ENCODE results near the gene MOCS1. TPM values are rescaled to one million over a fixed set of nuclear protein-coding genes. Genes with fewer than 3 reads are reported as not detected.

Gene MOCS1
- total RNA-seq, 2 experiments from 2014 or later, result 2.0 to 2.7 TPM

DNA sequence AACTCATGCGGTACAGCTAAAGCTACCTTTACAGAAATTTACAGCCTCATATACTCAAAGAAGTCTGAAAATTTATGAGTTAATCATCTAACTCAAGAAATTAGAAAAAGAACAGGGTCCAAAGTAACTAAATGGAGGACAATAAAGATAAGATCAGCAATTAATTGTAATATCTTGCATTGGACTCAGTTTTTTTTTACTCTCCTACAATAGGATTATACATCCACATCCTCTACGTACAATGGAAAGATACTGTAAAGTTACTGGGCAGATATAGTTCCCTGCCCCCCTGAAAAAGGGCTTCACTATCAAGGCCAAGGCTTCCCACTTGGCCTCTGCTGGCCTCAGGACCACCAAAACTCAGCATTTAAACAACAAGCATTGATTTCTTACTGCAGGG lies 31.5 kb upstream of the MOCS1 start:
- H3K36me3 Mint-ChIP-seq (ENCODE audit: low read depth), result no peaks in the 10 kb centered on the region
- no peaks in the 10 kb centered on the region for H3K4me1 ChIP-seq (ENCODE audit: insufficient read depth, low read length)
- CTCF ChIA-PET, result no interaction called here
- H3K27ac ChIP-seq (ENCODE audit: low read depth in 1 of 2, low read length in 2 of 2), result no peak overlapping the region
- no peak overlapping the region for H3K4me3 ChIP-seq (ENCODE audit: low read length)
- no peak overlapping the region for H3K4me3 Mint-ChIP-seq
- no peaks in the 10 kb centered on the region for H3K4me1 Mint-ChIP-seq (ENCODE audit: low read depth)
- DNase-seq (no peak), ATAC-seq (ENCODE audit: poor library complexity) (no peak)
- intact Hi-C loops (cut with DNase I, micrococcal nuclease), result no loop called here
- H3K9me3 ChIP-seq (ENCODE audit: control insufficient read depth in 1 of 2, insufficient read depth in 1 of 2, low read length in 2 of 2), result peaks cover 0 to 2% of the 10 kb centered on the region in 2 experiments
- H3K27me3 ChIP-seq (ENCODE audit: control insufficient read depth in 1 of 2, insufficient read depth in 2 of 2, low read length in 2 of 2), result peaks cover 4 to 5% of the 10 kb centered on the region in 2 experiments
- peaks cover 17% of the 10 kb centered on the region for H3K27me3 Mint-ChIP-seq
- no peak overlapping the region for H3K27ac Mint-ChIP-seq
- POLR2A ChIA-PET, result no interaction called here
- TF ChIP-seq, protein P1, sequence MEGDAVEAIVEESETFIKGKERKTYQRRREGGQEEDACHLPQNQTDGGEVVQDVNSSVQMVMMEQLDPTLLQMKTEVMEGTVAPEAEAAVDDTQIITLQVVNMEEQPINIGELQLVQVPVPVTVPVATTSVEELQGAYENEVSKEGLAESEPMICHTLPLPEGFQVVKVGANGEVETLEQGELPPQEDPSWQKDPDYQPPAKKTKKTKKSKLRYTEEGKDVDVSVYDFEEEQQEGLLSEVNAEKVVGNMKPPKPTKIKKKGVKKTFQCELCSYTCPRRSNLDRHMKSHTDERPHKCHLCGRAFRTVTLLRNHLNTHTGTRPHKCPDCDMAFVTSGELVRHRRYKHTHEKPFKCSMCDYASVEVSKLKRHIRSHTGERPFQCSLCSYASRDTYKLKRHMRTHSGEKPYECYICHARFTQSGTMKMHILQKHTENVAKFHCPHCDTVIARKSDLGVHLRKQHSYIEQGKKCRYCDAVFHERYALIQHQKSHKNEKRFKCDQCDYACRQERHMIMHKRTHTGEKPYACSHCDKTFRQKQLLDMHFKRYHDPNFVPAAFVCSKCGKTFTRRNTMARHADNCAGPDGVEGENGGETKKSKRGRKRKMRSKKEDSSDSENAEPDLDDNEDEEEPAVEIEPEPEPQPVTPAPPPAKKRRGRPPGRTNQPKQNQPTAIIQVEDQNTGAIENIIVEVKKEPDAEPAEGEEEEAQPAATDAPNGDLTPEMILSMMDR (IDR thresholded peaks at IDR 0.05), result no peak
- no peaks in the 10 kb centered on the region for H3K9me3 Mint-ChIP-seq
- H3K36me3 ChIP-seq (ENCODE audit: insufficient read depth, low read length), result no peaks in the 10 kb centered on the region

DNA sequence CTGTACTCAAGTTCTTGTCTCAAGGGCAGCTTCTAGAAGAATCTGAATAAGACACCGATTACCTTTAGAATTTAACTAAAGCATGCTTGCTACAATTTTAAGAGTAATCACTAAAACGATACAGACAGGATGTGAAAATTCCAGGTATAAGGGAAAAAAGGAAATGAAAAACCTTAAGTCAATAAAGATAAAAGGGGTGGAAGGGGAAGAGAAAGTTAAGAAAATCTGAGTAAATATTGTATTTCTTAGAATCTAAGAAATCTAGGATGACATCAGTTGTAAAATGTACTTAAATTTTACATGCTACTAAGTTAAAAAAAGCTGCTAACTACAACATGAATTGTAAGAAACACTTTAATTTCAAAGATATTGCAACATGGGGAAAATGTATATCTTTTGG lies 30.3 kb upstream of the MOCS1 start:
- no peak overlapping the region for H3K4me3 ChIP-seq (ENCODE audit: low read length)
- H3K27ac ChIP-seq (ENCODE audit: low read depth in 1 of 2, low read length in 2 of 2), result no peak overlapping the region
- H3K4me3 Mint-ChIP-seq, result no peak overlapping the region
- TF ChIP-seq, protein P1 (IDR thresholded peaks at IDR 0.05), result no peak
- ATAC-seq (ENCODE audit: poor library complexity) (no peak), DNase-seq (no peak)
- H3K4me1 ChIP-seq (ENCODE audit: insufficient read depth, low read length), result no peaks in the 10 kb centered on the region
- CTCF ChIA-PET, result no interaction called here
- POLR2A ChIA-PET, result no interaction called here
- no peaks in the 10 kb centered on the region for H3K36me3 ChIP-seq (ENCODE audit: insufficient read depth, low read length)
- H3K36me3 Mint-ChIP-seq (ENCODE audit: low read depth), result no peaks in the 10 kb centered on the region
- H3K4me1 Mint-ChIP-seq (ENCODE audit: low read depth), result no peaks in the 10 kb centered on the region
- H3K9me3 Mint-ChIP-seq, result no peaks in the 10 kb centered on the region
- H3K27me3 Mint-ChIP-seq, result peaks cover 17% of the 10 kb centered on the region
- no peak overlapping the region for H3K27ac Mint-ChIP-seq
- intact Hi-C loops (cut with DNase I, micrococcal nuclease), result no loop called here
- H3K9me3 ChIP-seq (ENCODE audit: control insufficient read depth in 1 of 2, insufficient read depth in 1 of 2, low read length in 2 of 2), result peaks cover 0 to 2% of the 10 kb centered on the region in 2 experiments
- peaks cover 4 to 5% of the 10 kb centered on the region in 2 experiments for H3K27me3 ChIP-seq (ENCODE audit: control insufficient read depth in 1 of 2, insufficient read depth in 2 of 2, low read length in 2 of 2)

DNA sequence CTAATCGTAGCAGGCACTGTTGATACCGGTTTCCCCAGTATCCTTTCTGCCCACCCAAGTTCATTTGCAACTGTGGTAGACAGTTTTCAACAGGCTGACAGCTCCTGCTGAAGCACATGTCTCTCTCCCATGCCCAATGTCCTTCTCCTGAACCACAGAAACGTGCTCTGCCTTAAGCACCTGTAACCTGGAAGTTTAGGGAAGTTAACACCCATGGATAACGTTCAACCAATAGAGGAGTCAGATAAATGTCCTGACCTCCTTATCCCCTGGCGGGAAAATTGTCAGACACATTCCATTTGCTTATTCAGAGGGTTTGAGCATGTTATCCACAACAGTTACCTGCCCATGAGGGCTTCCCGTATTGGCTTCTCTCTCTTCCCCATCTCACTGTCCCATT lies 29.8 kb upstream of the MOCS1 start:
- H3K9me3 ChIP-seq (ENCODE audit: control insufficient read depth in 1 of 2, insufficient read depth in 1 of 2, low read length in 2 of 2), result peaks cover 0 to 2% of the 10 kb centered on the region in 2 experiments
- Mint-ChIP-seq H3K4me1 (ENCODE audit: low read depth) (no peaks in the 10 kb centered on the region), H3K36me3 (ENCODE audit: low read depth) (no peaks in the 10 kb centered on the region), H3K27ac (no peak overlapping the region), H3K27me3 (peaks cover 17% of the 10 kb centered on the region), H3K9me3 (no peaks in the 10 kb centered on the region), H3K4me3 (no peak overlapping the region)
- H3K4me3 ChIP-seq (ENCODE audit: low read length), result no peak overlapping the region
- intact Hi-C loops (cut with DNase I, micrococcal nuclease), result no loop called here
- H3K36me3 ChIP-seq (ENCODE audit: insufficient read depth, low read length), result no peaks in the 10 kb centered on the region
- H3K4me1 ChIP-seq (ENCODE audit: insufficient read depth, low read length), result no peaks in the 10 kb centered on the region
- TF ChIP-seq, protein P1 (IDR thresholded peaks at IDR 0.05), result no peak
- H3K27ac ChIP-seq (ENCODE audit: low read depth in 1 of 2, low read length in 2 of 2), result no peak overlapping the region
- DNase-seq (no peak), ATAC-seq (ENCODE audit: poor library complexity) (no peak)
- POLR2A ChIA-PET, result no interaction called here
- peaks cover 4 to 5% of the 10 kb centered on the region in 2 experiments for H3K27me3 ChIP-seq (ENCODE audit: control insufficient read depth in 1 of 2, insufficient read depth in 2 of 2, low read length in 2 of 2)
- CTCF ChIA-PET, result no interaction called here

Data from CD4-positive, alpha-beta T cell (primary cell).